Endothelial cell of umbilical vein (primary cell): ENCODE results near the gene CFL2. TPM values are rescaled to one million over a fixed set of nuclear protein-coding genes. Genes with fewer than 3 reads are reported as not detected.

ENCODE experiments used
- BruUV-seq: library from RNA; stranded (reverse); fragments of 400-500 nt; replicated peaks from 2 replicates; lab custom pipeline; 2021; lab: Mats Ljungman, UMichigan
- CTCF ChIA-PET: fragments of 300-600, 350-600 bp; sonication (Branson Sonifier 250); formaldehyde crosslinking; loops from one replicate; lab custom pipeline; 2021; ENCODE audit warnings: antibody characterized with exemption, inconsistent platforms; lab: Charles Lee
- POLR2A ChIA-PET: fragments of 300-600, 350-600 bp; sonication (Branson Sonifier 250); formaldehyde crosslinking; loops from one replicate; lab custom pipeline; 2021; ENCODE audit warnings: antibody characterized with exemption, inconsistent platforms; lab: Charles Lee
- DNase-seq: peaks from one replicate; pipeline ENCODE4 v3.0.0-alpha.2; 2011; ENCODE audit warnings: low read depth, low spot score
- FAIRE-seq: peaks from 2 replicates; lab custom pipeline; 2011; peaks lifted over from hg19 to GRCh38; lab: Jason Lieb, UNC
- H2AFZ ChIP-seq: 2 replicates; pipeline ENCODE4 v1.6.0; 2012; ENCODE audit warnings: low read depth, low read length, control low read depth, inconsistent platforms
- H3K27ac ChIP-seq: 2 replicates; pipeline ENCODE4 v1.5.1; 2011; ENCODE audit warnings: low read depth, mild to moderate bottlenecking, control low read depth, low read length, moderate library complexity; ENCODE audit not compliant: insufficient read depth
- H3K27me3 ChIP-seq, 2 experiments: 2 replicates each; pipeline versions ENCODE4 v1.6.0 to v1.6.1; 2011; ENCODE audit warnings: low read length in 2 of 2, mixed read lengths in 1 of 2; ENCODE audit not compliant: control insufficient read depth in 2 of 2, insufficient read depth in 2 of 2
- H3K36me3 ChIP-seq, 2 experiments: 2 replicates in 1 of 2; 3 replicates in 1 of 2; pipeline ENCODE4 v1.5.1; 2011; ENCODE audit warnings: low read length in 2 of 2, mild to moderate bottlenecking in 1 of 2, moderate library complexity in 1 of 2; ENCODE audit not compliant: control insufficient read depth in 2 of 2, insufficient read depth in 2 of 2; ENCODE audit errors: extremely low read depth in 1 of 2
- H3K4me1 ChIP-seq: 3 replicates; pipeline ENCODE4 v1.5.1; 2011; ENCODE audit warnings: mild to moderate bottlenecking, low read length; ENCODE audit not compliant: control insufficient read depth, insufficient read depth; ENCODE audit errors: extremely low read depth
- H3K4me2 ChIP-seq: 2 replicates; pipeline ENCODE4 v1.6.1; 2011; ENCODE audit warnings: low read length, control low read depth, mixed read lengths; ENCODE audit not compliant: insufficient read depth
- H3K4me3 ChIP-seq, 3 experiments: fragments of 200-600 bp in 1 of 3; sonication (generic), shearing (Covaris generic) in 1 of 3; replicated peaks in 1 of 3; 2 replicates each; pipeline ENCODE4 v1.5.1; 2011 to 2016; ENCODE audit warnings: control low read depth in 3 of 3, low read length in 3 of 3, mild to moderate bottlenecking in 2 of 3, inconsistent platforms in 1 of 3, low read depth in 1 of 3, moderate library complexity in 1 of 3; ENCODE audit not compliant: insufficient read depth in 1 of 3
- H3K79me2 ChIP-seq: 2 replicates; pipeline ENCODE4 v1.6.0; 2012; ENCODE audit warnings: low read length, inconsistent platforms; ENCODE audit not compliant: control insufficient read depth, insufficient read depth
- H3K9ac ChIP-seq: replicated peaks from 2 replicates; pipeline ENCODE3; 2011; ENCODE audit warnings: low read length, control low read depth; ENCODE audit not compliant: insufficient read depth; ENCODE audit errors: extremely low read depth
- H3K9me1 ChIP-seq: replicated peaks from 3 replicates; pipeline ENCODE4 v1.6.0; 2011; ENCODE audit warnings: mild to moderate bottlenecking, low read length; ENCODE audit not compliant: control insufficient read depth, insufficient read depth; ENCODE audit errors: extremely low read depth
- H3K9me3 ChIP-seq: replicated peaks from 2 replicates; pipeline ENCODE4 v1.5.1; 2012; ENCODE audit warnings: low read length, inconsistent platforms; ENCODE audit not compliant: control insufficient read depth, insufficient read depth
- H4K20me1 ChIP-seq: replicated peaks from 2 replicates; pipeline ENCODE3; 2011; ENCODE audit warnings: mild to moderate bottlenecking, low read length; ENCODE audit not compliant: control insufficient read depth, insufficient read depth; ENCODE audit errors: extremely low read depth
- CTCF ChIP-seq, 2 donors: IDR thresholded peaks; 1 replicate in 1 of 2; 2 replicates in 1 of 2; pipeline ENCODE4 v1.5.1; 2011; ENCODE audit warnings: low read length in 2 of 2, mild to moderate bottlenecking in 2 of 2, moderate library complexity in 2 of 2, control low read depth in 1 of 2, inconsistent platforms in 1 of 2, low read depth in 1 of 2; ENCODE audit not compliant: insufficient read depth in 1 of 2; ENCODE audit errors: extremely low read depth in 1 of 2
- EZH2 ChIP-seq: IDR thresholded peaks from 2 replicates; pipeline ENCODE4 v1.6.1; 2012; ENCODE audit warnings: borderline replicate concordance, low read depth, mild to moderate bottlenecking, moderate library complexity, low read length, inconsistent platforms; ENCODE audit not compliant: severe bottlenecking
- FOS ChIP-seq: IDR thresholded peaks from 2 replicates; pipeline ENCODE4 v1.6.1; 2011; ENCODE audit warnings: mild to moderate bottlenecking, low read length, moderate library complexity, borderline replicate concordance; ENCODE audit not compliant: insufficient read depth
- GATA2 ChIP-seq: IDR thresholded peaks from 2 replicates; pipeline ENCODE4 v1.7.0; 2011; ENCODE audit warnings: low read depth, mild to moderate bottlenecking, moderate library complexity, mixed read lengths, low read length; ENCODE audit not compliant: insufficient read length, insufficient read depth
- JUN ChIP-seq: IDR thresholded peaks from 2 replicates; pipeline ENCODE4 v1.6.1; 2011; ENCODE audit warnings: borderline replicate concordance, low read depth; ENCODE audit not compliant: insufficient read length, insufficient read depth
- MYC ChIP-seq: IDR thresholded peaks from one replicate; pipeline ENCODE4 v1.6.1; 2011; ENCODE audit warnings: mild to moderate bottlenecking, low read depth, low read length
- POLR2A ChIP-seq: IDR thresholded peaks from 2 replicates; pipeline ENCODE4 v1.6.1; 2012; ENCODE audit warnings: low read depth, mild to moderate bottlenecking, control low read depth, low read length
- POLR2AphosphoS5 ChIP-seq: IDR thresholded peaks from 2 replicates; pipeline ENCODE4 v1.6.1; 2012; ENCODE audit warnings: low read depth, mild to moderate bottlenecking, control low read depth, low read length, moderate library complexity; ENCODE audit not compliant: insufficient read depth
- dilution Hi-C: fragments of 300-500 bp; cut with MboI; formaldehyde crosslinking; loops from one replicate; pipeline ENCODE4 v1.15.0; 2019; ENCODE audit warnings: low sequenced_read_pairs; ENCODE audit not compliant: extremely low pct_ligation_motif_present
- intact Hi-C: fragments of 100-400 bp; cut with micrococcal nuclease; formaldehyde crosslinking; loops from one replicate; pipeline ENCODE4 v1.10.0; 2022
- polyA plus RNA-seq, 4 experiments: library from polyadenylated mRNA; depleted of rRNA in 3 of 4; stranded (reverse) in 3 of 4; unstranded in 1 of 4; fragments of >200 nt; gene quantifications; 2 replicates each; pipeline versions ENCODE4 v1.2.1 to v1.2.3, GENCODE V29; 2011 to 2012; ENCODE audit warnings: missing spikeins in 1 of 4
- total RNA-seq: library from RNA; stranded (reverse); gene quantifications from 2 replicates; pipeline ENCODE4 v1.2.3, GENCODE V29; 2021
- TF ChIP-seq, protein P1 (sequence below): IDR thresholded peaks from 2 replicates; pipeline ENCODE4 v1.6.1; 2011; ENCODE audit not compliant: insufficient read depth, insufficient read length

CFL2 gene
- total and polyA plus RNA-seq, 2 donors (not counting 3 experiments of a cell fraction or from before 2014, with no cell fraction given), result 42.8 to 98.1 TPM

GRCh38 chr14:34732802-34733201, 18.4 kb upstream of the CFL2 start:
- Histone ChIP-seq H3K4me3 (no peak overlapping the region), H3K27me3 (no peaks in the 10 kb centered on the region), H3K9me1 (no peaks in the 10 kb centered on the region), H3K4me1 (no peaks in the 10 kb centered on the region), H2AFZ (peak overlapping the region; percentile 2), H3K4me2 (no peak overlapping the region), H3K9ac (no peak overlapping the region), H3K36me3 (no peaks in the 10 kb centered on the region), H3K27ac (no peak overlapping the region), H3K9me3 (no peaks in the 10 kb centered on the region), H3K79me2 (no peaks in the 10 kb centered on the region), H4K20me1 (no peaks in the 10 kb centered on the region)
- no peak for TF ChIP-seq CTCF (IDR thresholded peaks at IDR 0.05; ENCODE audit: extremely low read depth in 1 of 2, insufficient read depth in 1 of 2, low read depth in 1 of 2, low read length in 2 of 2)
- TF ChIP-seq POLR2AphosphoS5, result no peak
- TF ChIP-seq POLR2A, result no peak
- TF ChIP-seq MYC, result no peak
- TF ChIP-seq GATA2, result no peak
- TF ChIP-seq, protein P1, sequence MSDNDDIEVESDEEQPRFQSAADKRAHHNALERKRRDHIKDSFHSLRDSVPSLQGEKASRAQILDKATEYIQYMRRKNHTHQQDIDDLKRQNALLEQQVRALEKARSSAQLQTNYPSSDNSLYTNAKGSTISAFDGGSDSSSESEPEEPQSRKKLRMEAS, result no peak
- no peak for TF ChIP-seq FOS
- TF ChIP-seq EZH2, result no peak
- TF ChIP-seq JUN, result no peak
- dilution Hi-C loops (no loop called here), intact Hi-C loops (no loop called here)
- DNase-seq (no peak), FAIRE-seq (no peak)
- CTCF ChIA-PET, result interaction anchor here (0.7 to 2.4 kb wide), 4 partner anchors 8 to 145 kb away, joined by 3 to 32 read pairs (median 4); no protein-coding TSS in a partner anchor
- POLR2A ChIA-PET, result interaction anchor here (0.6 kb wide), 1 partner anchor 56 kb away, joined by 3 read pairs; no protein-coding TSS in a partner anchor
- BruUV-seq, result no TSS peak
